Measurements from ENCODE around the gene TNFRSF8.

Gene TNFRSF8

DNA sequence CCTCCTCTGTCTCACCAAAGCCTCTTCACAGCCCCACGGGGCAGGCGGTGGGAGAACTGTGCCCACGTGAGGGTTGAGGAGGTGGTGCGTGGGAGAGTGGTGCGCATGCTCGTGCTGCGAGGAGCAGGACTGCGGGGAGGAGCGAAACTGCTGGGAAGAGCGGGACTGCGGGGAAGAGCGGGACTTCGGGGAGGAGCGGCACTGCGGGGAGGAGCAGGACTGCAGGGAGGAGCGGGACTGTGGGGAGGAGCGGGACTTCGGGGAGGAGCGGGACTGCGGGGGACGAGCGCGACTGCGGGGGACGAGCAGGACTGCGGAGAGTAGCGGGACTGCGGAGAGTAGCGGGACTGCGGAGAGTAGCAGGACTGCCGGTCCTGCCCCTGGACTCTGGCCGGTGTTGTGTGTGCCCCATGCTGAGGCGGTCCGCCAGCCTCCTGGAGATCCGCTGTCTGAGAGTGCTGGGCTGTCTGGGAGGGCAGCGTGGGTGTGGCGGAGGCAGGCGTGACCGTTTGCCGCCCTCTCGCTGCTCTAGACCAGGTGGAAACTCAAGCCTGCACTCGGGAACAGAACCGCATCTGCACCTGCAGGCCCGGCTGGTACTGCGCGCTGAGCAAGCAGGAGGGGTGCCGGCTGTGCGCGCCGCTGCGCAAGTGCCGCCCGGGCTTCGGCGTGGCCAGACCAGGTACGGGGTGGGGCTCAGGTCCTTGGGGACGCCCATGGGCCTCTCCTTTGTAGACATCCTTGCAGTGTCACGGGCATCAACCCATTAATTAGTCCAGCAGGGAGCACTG, 128.3 kb downstream of the TNFRSF8 start:
- Histone ChIP-seq H3K27me3 (no peaks in the 10 kb centered on the region), H4K20me1 (peaks cover 0 to 100% (median 20%) of the 10 kb centered on the region in 11 experiments; a peak in 13 of 22 replicates), H3K4me3 (peak overlapping the region in 1 of 10 experiments; percentile 6; a peak in 1 of 20 replicates), H3K4me2 (peak overlapping the region in 9 of 11 experiments; percentile 18 to 100 (median 45); a peak in 15 of 22 replicates), H3K9me3 (replicated peaks in 1 of 11) (no peaks in the 10 kb centered on the region), H3K4me1 (peaks cover 21 to 100% (median 67%) of the 10 kb centered on the region in 10 experiments), H3K36me3 (peaks cover 0 to 100% (median 30%) of the 10 kb centered on the region in 11 experiments; a peak in 12 of 22 replicates), H3K9ac (peak overlapping the region in 2 of 11 experiments; percentile 42 to 82; a peak in 4 of 22 replicates), H3K27ac (0 out of 22 replicates have a peak overlapping the region, but pooled peaks of 1 of the 11 experiments have one; percentile 3)
- no peak for TF ChIP-seq Cebpa-rat (IDR thresholded peaks at IDR 0.05)

All from BLaER1 treated with 17β-estradiol and CSF1 and Interleukin-3, amounts not matched to agents 10 nM and 100 nM (cell line).